Body of pancreas (tissue), 4 donors: ENCODE results near the gene KIRREL3. TPM values are rescaled to one million over a fixed set of nuclear protein-coding genes. Genes with fewer than 3 reads are reported as not detected.

Experiments used
- ATAC-seq: fragments of 150-250 bp; one replicate; pipeline ENCODE4 v1.9.1; 2016
- DNase-seq, 4 donors: peaks; one replicate each; pipeline ENCODE4 v3.0.0-alpha.2; 2019
- H3K27ac ChIP-seq, 4 donors: fragments of 200-600 bp; sonication (generic); 1 replicate in 3 of 4; 2 replicates in 1 of 4; pipeline versions ENCODE4 v1.5.1 to v1.6.1; 2016 to 2019; ENCODE audit warnings: mild to moderate bottlenecking in 1 of 4, mixed read lengths in 1 of 4, moderate library complexity in 1 of 4
- H3K27me3 ChIP-seq, 2 donors: fragments of 200-600 bp; sonication (generic); one replicate each; pipeline ENCODE4 v1.6.0; 2016; ENCODE audit warnings: mild to moderate bottlenecking in 1 of 2
- H3K36me3 ChIP-seq, 2 donors: fragments of 200-600 bp; sonication (generic); replicated peaks in 1 of 2; 2 replicates each; pipeline ENCODE4 v1.5.1; 2016; ENCODE audit warnings: low read depth in 2 of 2; ENCODE audit not compliant: insufficient read depth in 1 of 2
- H3K4me1 ChIP-seq: fragments of 200-600 bp; sonication (generic); one replicate; pipeline ENCODE4 v1.6.0; 2016
- H3K4me3 ChIP-seq, 2 donors: fragments of 200-600 bp; sonication (generic); 1 replicate in 1 of 2; 2 replicates in 1 of 2; pipeline ENCODE4 v1.5.1; 2016 to 2019
- H3K9me3 ChIP-seq, 3 donors: fragments of 200-600 bp; sonication (generic); 1 replicate in 2 of 3; 2 replicates in 1 of 3; pipeline ENCODE4 v1.5.1; 2016
- POLR2A ChIP-seq, 3 donors: fragments of 450-650 bp; IDR thresholded peaks; one replicate each; pipeline ENCODE4 v1.6.1; 2016; ENCODE audit warnings: antibody characterized with exemption in 3 of 3, mild to moderate bottlenecking in 2 of 3
- WGBS, 2 donors: methylation state at CpG; one replicate each; pipeline ENCODE4 v1.1.5; 2017; 5-methylcytosine and 5-hydroxymethylcytosine counted together
- intact Hi-C: fragments of 100-400 bp; cut with DNase I; formaldehyde crosslinking; loops from one replicate; pipeline ENCODE4 v1.15.1; 2023
- total RNA-seq, 2 donors: library from RNA; depleted of rRNA; stranded (reverse); fragments of >200 nt; gene quantifications; one replicate each; pipeline ENCODE4 v1.1.0, GENCODE V29; 2016
- TF ChIP-seq, protein P1 (sequence below), 7 experiments: fragments of 450-650 bp in 4 of 7; fragments of 200-600 bp in 3 of 7; sonication (generic) in 3 of 7; IDR thresholded peaks; one replicate each; pipeline ENCODE4 v1.5.1; 2016 to 2019; ENCODE audit warnings: antibody characterized with exemption in 7 of 7

KIRREL3 gene
- total RNA-seq, 2 donors from 2014 or later, result 0.26 TPM; not detected in 1

DNA sequence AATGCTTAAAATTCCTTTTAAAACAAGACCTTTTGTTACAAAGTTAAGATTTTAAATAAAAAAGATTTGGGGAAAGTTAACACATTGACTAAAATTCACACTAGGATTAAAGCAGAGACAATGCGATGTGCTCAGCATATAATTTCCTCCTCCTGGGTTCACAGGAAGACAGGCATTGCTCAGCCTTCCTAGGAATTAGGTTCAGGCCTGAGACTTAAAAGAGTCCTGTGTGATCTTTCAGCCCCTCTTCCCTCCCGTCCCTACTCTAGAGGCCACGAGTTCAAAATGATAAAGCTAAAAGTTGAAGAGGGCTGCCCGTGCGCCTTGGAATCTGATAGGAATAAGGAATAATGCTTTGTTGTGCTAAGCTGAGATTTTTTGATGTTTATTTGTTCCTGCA, 218.6 kb downstream of the KIRREL3 start:
- TF ChIP-seq POLR2A (IDR thresholded peaks at IDR 0.05), result no peak
- TF ChIP-seq, protein P1, sequence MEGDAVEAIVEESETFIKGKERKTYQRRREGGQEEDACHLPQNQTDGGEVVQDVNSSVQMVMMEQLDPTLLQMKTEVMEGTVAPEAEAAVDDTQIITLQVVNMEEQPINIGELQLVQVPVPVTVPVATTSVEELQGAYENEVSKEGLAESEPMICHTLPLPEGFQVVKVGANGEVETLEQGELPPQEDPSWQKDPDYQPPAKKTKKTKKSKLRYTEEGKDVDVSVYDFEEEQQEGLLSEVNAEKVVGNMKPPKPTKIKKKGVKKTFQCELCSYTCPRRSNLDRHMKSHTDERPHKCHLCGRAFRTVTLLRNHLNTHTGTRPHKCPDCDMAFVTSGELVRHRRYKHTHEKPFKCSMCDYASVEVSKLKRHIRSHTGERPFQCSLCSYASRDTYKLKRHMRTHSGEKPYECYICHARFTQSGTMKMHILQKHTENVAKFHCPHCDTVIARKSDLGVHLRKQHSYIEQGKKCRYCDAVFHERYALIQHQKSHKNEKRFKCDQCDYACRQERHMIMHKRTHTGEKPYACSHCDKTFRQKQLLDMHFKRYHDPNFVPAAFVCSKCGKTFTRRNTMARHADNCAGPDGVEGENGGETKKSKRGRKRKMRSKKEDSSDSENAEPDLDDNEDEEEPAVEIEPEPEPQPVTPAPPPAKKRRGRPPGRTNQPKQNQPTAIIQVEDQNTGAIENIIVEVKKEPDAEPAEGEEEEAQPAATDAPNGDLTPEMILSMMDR (IDR thresholded peaks at IDR 0.05), result no peak
- Histone ChIP-seq H3K4me3 (no peak overlapping the region), H3K27me3 (no peaks in the 10 kb centered on the region), H3K4me1 (no peaks in the 10 kb centered on the region), H3K9me3 (no peaks in the 10 kb centered on the region), H3K27ac (no peak overlapping the region), H3K36me3 (no peaks in the 10 kb centered on the region)
- WGBS, 2 donors, result 55 to 65% methylated on average over 5 of the region's 5 CpGs
- ATAC-seq (no peak), DNase-seq (no peak)
- intact Hi-C loops, result no loop called here

GRCh38 chr11:126776119-126776518, 224.5 kb downstream of the KIRREL3 start:
- Histone ChIP-seq H3K27ac (peak overlapping the region in 1 of 4 donors; percentile 30), H3K4me1 (peaks cover 11% of the 10 kb centered on the region), H3K27me3 (no peaks in the 10 kb centered on the region), H3K36me3 (no peaks in the 10 kb centered on the region), H3K9me3 (no peaks in the 10 kb centered on the region), H3K4me3 (no peak overlapping the region)
- no peak for TF ChIP-seq POLR2A (IDR thresholded peaks at IDR 0.05)
- TF ChIP-seq, protein P1 (IDR thresholded peaks at IDR 0.05), result peak in 1 of 7 experiments; percentile 2
- DNase-seq, result peak; percentile 52 to 82 (median 73)
- intact Hi-C loops, result no loop called here
- peak; percentile 89 for ATAC-seq
- WGBS, 2 donors, result 28 to 47% methylated on average over 3 of the region's 3 CpGs

GRCh38 chr11:126772267-126772666, 228.3 kb downstream of the KIRREL3 start:
- no peaks in the 10 kb centered on the region for H3K27me3 ChIP-seq
- peaks cover 11% of the 10 kb centered on the region for H3K4me1 ChIP-seq
- DNase-seq (no peak), ATAC-seq (no peak)
- intact Hi-C loops, result no loop called here
- no peaks in the 10 kb centered on the region for H3K9me3 ChIP-seq
- TF ChIP-seq, protein P1 (IDR thresholded peaks at IDR 0.05), result no peak
- no peak for TF ChIP-seq POLR2A (IDR thresholded peaks at IDR 0.05)
- H3K27ac ChIP-seq, result no peak overlapping the region
- H3K4me3 ChIP-seq, result no peak overlapping the region
- H3K36me3 ChIP-seq, result no peaks in the 10 kb centered on the region
- 69% methylated on average over 8 of the region's 8 CpGs for WGBS, 2 donors

- 74 to 77% methylated on average over 10 of the region's 10 CpGs for WGBS, 2 donors
Measured at GRCh38 chr11:126768702-126769101, 231.9 kb downstream of the KIRREL3 start.

DNA sequence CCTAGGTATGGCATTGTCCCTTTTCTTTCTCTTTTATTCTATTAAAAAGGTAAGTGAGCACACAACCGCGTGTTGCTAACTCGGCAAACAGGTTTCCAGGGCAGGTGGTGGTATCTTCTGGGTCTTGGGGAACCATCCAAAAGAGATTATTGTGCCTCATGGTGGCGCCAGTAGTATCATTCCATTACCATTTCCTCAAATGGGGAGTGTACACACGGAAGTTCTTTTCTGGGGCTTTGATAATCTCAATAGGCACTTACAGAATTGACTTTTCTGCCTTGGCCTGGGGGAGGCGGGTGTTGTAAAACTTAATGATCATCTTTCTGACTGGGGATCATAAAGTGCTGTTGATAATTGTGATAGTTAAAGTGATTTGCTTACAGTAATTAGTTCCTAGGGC, 234.1 kb downstream of the KIRREL3 start:
- Histone ChIP-seq H3K27me3 (no peaks in the 10 kb centered on the region), H3K9me3 (no peaks in the 10 kb centered on the region), H3K36me3 (no peaks in the 10 kb centered on the region), H3K4me3 (no peak overlapping the region), H3K4me1 (no peaks in the 10 kb centered on the region), H3K27ac (no peak overlapping the region)
- no peak for DNase-seq
- no peak for ATAC-seq
- 56 to 70% methylated on average over 6 of the region's 6 CpGs for WGBS, 2 donors
- no peak for TF ChIP-seq POLR2A (IDR thresholded peaks at IDR 0.05)
- TF ChIP-seq, protein P1 (IDR thresholded peaks at IDR 0.05), result no peak
- intact Hi-C loops, result no loop called here

More at GRCh38 chr11:126768702-126769101, 231.9 kb downstream of the KIRREL3 start:
- H3K4me1 ChIP-seq, result no peaks in the 10 kb centered on the region
- H3K27ac ChIP-seq, result no peak overlapping the region
- no peaks in the 10 kb centered on the region for H3K9me3 ChIP-seq
- H3K27me3 ChIP-seq, result no peaks in the 10 kb centered on the region
- H3K4me3 ChIP-seq, result no peak overlapping the region
- TF ChIP-seq, protein P1 (IDR thresholded peaks at IDR 0.05), result no peak
- no peak for TF ChIP-seq POLR2A (IDR thresholded peaks at IDR 0.05)
- no peak for ATAC-seq
- intact Hi-C loops, result no loop called here
- H3K36me3 ChIP-seq, result no peaks in the 10 kb centered on the region
- DNase-seq, result no peak
